H1 (cell line): ENCODE data around the gene MFAP4. TPM values are rescaled to one million over a fixed set of nuclear protein-coding genes. Genes with fewer than 3 reads are reported as not detected.

Experiments
- CHD1 ChIP-seq: IDR thresholded peaks from 2 replicates; pipeline ENCODE4 v1.6.1; 2012; ENCODE audit warnings: low read depth, low read length, improper control_type of control experiment
- HDAC6 ChIP-seq: IDR thresholded peaks from one replicate; pipeline ENCODE4 v1.7.1; 2012; ENCODE audit warnings: low read depth, mild to moderate bottlenecking, inconsistent platforms, low read length, moderate library complexity
- MAFK ChIP-seq: IDR thresholded peaks from 2 replicates; pipeline ENCODE4 v1.6.1; 2012; ENCODE audit warnings: low read depth, mild to moderate bottlenecking, improper control_type of control experiment, low read length
- PHF8 ChIP-seq: fragments of 200-600 bp; sonication (generic); conservative IDR thresholded peaks from 2 replicates; pipeline ENCODE4 v1.7.1; 2012; ENCODE audit warnings: low read depth, mild to moderate bottlenecking, inconsistent platforms, low read length, moderate library complexity
- POU5F1 ChIP-seq: IDR thresholded peaks from 2 replicates; pipeline ENCODE4 v1.6.1; 2011; ENCODE audit warnings: low read depth, mild to moderate bottlenecking, low read length, moderate library complexity
- RAD21 ChIP-seq, 2 experiments: IDR thresholded peaks in 1 of 2; conservative IDR thresholded peaks in 1 of 2; 2 replicates each; pipeline ENCODE4 v1.6.1; 2011; ENCODE audit warnings: low read depth in 2 of 2, low read length in 2 of 2, improper control_type of control experiment in 1 of 2, inconsistent platforms in 1 of 2, mild to moderate bottlenecking in 1 of 2, moderate library complexity in 1 of 2
- RFX5 ChIP-seq: IDR thresholded peaks from 2 replicates; pipeline ENCODE4 v1.6.1; 2011; ENCODE audit warnings: low read depth, low read length, improper control_type of control experiment, borderline replicate concordance
- TAF1 ChIP-seq: IDR thresholded peaks from 2 replicates; pipeline ENCODE4 v1.6.1; 2011; ENCODE audit warnings: mild to moderate bottlenecking, low read depth, low read length
- YY1 ChIP-seq: IDR thresholded peaks from 2 replicates; pipeline ENCODE4 v1.6.1; 2011; ENCODE audit warnings: low read depth, mild to moderate bottlenecking, low read length
- polyA plus RNA-seq, 7 experiments: library from polyadenylated mRNA; depleted of rRNA in 3 of 7; stranded (reverse) in 5 of 7; unstranded in 2 of 7; fragments of >200 nt in 5 of 7; fragments of 200-250 nt in 2 of 7; gene quantifications; 1 replicate in 5 of 7; 2 replicates in 1 of 7; 4 replicates in 1 of 7; pipeline versions ENCODE4 v1.2.1 to v1.2.3, GENCODE V29; 2011 to 2013; ENCODE audit warnings: missing spikeins in 2 of 7, mixed read lengths in 2 of 7
- total RNA-seq: library from RNA; stranded (reverse); fragmentation: NEBNext Ultra II Directional; extraction: Animal tissue kit (Norgen Biotek cat#: 25700); gene quantifications from 2 replicates; pipeline ENCODE4 v1.2.1, GENCODE V29; 2021
- TF ChIP-seq, protein P1 (sequence below): fragments of 300-600 bp; sonication (generic); IDR thresholded peaks from 2 replicates; pipeline ENCODE4 v1.7.1; 2012; ENCODE audit warnings: low read length, moderate library complexity, mild to moderate bottlenecking, inconsistent platforms; ENCODE audit not compliant: insufficient replicate concordance

The MFAP4 gene
- total and polyA plus RNA-seq, 2 of the 8 experiments (the other 6 are each of a cell fraction or from before 2014, with no cell fraction given) = 3.1 to 3.6 TPM

DNA sequence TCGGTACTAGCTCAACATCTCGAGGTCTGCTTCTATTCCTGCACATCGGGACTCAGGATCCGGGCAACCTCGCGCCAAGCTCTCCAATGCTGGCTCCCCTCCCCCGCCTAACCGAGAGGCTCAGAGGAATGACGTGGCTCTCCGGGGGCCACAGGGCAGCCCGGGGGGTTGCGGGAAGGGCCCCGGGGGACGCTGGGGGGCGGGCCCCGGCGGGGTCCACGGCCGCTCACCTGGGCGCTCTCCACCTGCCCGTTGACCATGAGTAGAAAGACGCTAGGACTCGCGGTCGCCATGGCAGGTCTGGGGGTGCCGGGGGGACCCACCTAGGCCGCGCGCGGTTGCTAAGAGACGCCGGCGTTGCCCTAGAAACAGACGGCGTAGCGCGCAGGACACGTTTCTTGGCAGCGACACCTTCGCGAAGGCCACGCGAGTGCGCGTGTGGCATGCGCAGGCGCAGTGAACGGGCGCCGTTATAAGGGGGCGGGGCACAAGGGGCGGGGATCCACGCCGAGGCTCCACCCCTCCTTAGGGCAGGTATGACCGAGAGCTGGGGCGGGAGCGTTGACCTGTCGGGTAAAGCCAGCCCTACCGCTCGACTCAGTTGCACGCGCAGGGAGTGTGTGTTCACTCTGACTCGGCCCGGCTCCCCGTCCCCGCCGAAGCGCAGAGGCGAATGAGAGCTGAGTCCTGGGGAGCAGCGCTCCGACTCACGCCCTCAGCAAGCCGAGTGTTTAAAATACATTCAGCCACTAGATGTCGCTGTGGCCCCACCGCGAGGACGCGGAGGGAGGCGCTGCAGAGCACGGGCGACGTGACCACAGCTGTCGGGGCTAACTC, 24.5 kb downstream of the MFAP4 start, which contains the start of gene B9D1 (continued):
- TF ChIP-seq, protein P1, sequence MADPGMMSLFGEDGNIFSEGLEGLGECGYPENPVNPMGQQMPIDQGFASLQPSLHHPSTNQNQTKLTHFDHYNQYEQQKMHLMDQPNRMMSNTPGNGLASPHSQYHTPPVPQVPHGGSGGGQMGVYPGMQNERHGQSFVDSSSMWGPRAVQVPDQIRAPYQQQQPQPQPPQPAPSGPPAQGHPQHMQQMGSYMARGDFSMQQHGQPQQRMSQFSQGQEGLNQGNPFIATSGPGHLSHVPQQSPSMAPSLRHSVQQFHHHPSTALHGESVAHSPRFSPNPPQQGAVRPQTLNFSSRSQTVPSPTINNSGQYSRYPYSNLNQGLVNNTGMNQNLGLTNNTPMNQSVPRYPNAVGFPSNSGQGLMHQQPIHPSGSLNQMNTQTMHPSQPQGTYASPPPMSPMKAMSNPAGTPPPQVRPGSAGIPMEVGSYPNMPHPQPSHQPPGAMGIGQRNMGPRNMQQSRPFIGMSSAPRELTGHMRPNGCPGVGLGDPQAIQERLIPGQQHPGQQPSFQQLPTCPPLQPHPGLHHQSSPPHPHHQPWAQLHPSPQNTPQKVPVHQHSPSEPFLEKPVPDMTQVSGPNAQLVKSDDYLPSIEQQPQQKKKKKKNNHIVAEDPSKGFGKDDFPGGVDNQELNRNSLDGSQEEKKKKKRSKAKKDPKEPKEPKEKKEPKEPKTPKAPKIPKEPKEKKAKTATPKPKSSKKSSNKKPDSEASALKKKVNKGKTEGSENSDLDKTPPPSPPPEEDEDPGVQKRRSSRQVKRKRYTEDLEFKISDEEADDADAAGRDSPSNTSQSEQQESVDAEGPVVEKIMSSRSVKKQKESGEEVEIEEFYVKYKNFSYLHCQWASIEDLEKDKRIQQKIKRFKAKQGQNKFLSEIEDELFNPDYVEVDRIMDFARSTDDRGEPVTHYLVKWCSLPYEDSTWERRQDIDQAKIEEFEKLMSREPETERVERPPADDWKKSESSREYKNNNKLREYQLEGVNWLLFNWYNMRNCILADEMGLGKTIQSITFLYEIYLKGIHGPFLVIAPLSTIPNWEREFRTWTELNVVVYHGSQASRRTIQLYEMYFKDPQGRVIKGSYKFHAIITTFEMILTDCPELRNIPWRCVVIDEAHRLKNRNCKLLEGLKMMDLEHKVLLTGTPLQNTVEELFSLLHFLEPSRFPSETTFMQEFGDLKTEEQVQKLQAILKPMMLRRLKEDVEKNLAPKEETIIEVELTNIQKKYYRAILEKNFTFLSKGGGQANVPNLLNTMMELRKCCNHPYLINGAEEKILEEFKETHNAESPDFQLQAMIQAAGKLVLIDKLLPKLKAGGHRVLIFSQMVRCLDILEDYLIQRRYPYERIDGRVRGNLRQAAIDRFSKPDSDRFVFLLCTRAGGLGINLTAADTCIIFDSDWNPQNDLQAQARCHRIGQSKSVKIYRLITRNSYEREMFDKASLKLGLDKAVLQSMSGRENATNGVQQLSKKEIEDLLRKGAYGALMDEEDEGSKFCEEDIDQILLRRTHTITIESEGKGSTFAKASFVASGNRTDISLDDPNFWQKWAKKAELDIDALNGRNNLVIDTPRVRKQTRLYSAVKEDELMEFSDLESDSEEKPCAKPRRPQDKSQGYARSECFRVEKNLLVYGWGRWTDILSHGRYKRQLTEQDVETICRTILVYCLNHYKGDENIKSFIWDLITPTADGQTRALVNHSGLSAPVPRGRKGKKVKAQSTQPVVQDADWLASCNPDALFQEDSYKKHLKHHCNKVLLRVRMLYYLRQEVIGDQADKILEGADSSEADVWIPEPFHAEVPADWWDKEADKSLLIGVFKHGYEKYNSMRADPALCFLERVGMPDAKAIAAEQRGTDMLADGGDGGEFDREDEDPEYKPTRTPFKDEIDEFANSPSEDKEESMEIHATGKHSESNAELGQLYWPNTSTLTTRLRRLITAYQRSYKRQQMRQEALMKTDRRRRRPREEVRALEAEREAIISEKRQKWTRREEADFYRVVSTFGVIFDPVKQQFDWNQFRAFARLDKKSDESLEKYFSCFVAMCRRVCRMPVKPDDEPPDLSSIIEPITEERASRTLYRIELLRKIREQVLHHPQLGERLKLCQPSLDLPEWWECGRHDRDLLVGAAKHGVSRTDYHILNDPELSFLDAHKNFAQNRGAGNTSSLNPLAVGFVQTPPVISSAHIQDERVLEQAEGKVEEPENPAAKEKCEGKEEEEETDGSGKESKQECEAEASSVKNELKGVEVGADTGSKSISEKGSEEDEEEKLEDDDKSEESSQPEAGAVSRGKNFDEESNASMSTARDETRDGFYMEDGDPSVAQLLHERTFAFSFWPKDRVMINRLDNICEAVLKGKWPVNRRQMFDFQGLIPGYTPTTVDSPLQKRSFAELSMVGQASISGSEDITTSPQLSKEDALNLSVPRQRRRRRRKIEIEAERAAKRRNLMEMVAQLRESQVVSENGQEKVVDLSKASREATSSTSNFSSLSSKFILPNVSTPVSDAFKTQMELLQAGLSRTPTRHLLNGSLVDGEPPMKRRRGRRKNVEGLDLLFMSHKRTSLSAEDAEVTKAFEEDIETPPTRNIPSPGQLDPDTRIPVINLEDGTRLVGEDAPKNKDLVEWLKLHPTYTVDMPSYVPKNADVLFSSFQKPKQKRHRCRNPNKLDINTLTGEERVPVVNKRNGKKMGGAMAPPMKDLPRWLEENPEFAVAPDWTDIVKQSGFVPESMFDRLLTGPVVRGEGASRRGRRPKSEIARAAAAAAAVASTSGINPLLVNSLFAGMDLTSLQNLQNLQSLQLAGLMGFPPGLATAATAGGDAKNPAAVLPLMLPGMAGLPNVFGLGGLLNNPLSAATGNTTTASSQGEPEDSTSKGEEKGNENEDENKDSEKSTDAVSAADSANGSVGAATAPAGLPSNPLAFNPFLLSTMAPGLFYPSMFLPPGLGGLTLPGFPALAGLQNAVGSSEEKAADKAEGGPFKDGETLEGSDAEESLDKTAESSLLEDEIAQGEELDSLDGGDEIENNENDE = no peak
- TF ChIP-seq CHD1 = no peak
- peak; percentile 30; the same call in 1 of the 2 replicates for TF ChIP-seq YY1
- TF ChIP-seq TAF1 = peak; percentile 62
- no peak for TF ChIP-seq POU5F1
- TF ChIP-seq RFX5 = peak; percentile 76; the same call in 1 of the 2 replicates
- peak; percentile 99 for TF ChIP-seq RAD21 (IDR thresholded peaks at IDR 0.05 in 1 of 2, conservative IDR thresholded peaks at IDR 0.05 in 1 of 2; ENCODE audit: low read depth in 2 of 2, low read length in 2 of 2)
- peak; percentile 33; the same call in 1 of the 2 replicates for TF ChIP-seq PHF8
- TF ChIP-seq MAFK = no peak
- TF ChIP-seq HDAC6 = no peak
